DMS53 (cell line): ENCODE measurements around the gene RAB36.

ENCODE experiments used
- DNase-seq: peaks from one replicate; lab custom pipeline; 2025; lab: John Stamatoyannopoulos, UW

Gene RAB36

DNA sequence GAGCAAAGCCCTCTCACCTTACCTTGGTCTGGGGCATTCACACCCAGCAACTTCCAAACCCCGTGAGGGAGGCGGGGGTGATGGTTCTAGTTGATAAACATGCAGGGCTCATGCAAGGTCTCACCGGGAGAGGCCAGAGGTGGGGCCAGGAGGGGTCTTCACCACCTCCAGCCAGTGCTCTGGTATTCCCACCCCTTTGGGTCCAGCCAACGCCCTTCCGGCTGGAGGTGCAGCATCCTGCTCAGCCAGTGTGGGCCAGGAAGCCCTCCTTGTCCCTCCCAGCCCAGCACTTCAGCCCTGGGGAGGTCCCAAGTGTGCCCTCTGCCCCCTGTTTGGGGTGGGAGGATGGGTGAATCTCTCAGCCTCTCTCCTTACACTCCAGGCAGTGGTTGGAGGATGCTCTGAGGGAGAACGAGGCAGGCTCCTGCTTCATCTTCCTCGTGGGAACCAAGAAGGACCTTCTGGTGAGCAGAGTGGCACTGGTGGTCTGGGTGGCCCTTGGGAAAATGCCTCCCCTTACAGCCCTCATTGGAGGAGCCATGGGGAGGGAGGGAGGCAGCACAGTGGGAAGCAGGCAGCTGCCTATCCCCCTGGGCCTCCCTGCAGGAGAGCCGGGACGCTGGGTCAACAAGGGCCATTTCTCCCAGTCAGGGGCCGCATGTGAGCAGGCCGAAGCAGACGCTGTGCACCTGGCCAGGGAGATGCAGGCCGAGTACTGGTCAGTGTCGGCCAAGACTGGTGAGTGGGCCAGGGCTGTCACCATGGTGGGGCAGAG lies 13.4 kb downstream of the RAB36 start:
- DNase-seq = no peak

GRCh38 chr22:23159291-23159630 lies 14.0 kb downstream of the RAB36 start:
- DNase-seq = no peak

GRCh38 chr22:23161029-23161428 lies 15.8 kb downstream of the RAB36 start:
- DNase-seq = no peak

- no peak for DNase-seq
Measured at GRCh38 chr22:23161574-23161973, 16.3 kb downstream of the RAB36 start.

DNA sequence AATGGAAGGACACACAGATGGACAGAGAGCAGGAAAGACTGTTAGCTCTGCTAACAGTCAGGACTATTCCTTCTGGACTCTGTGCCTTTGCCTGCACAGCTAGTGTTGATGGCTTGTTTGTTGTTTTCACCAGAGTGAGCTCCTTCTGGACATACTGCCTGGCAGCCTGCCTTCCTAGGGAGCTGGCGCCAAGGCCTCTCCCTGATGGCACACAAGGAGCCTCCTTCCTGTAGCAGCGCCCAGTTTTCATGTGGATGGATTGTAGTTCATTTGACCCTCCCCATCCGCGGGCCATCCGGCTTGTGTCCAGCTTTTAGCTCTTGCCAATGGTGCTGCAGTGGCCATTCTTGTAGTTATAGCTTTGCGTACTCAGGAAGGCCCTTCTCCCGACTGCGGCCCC lies 18.4 kb downstream of the RAB36 start:
- DNase-seq = no peak

DNA sequence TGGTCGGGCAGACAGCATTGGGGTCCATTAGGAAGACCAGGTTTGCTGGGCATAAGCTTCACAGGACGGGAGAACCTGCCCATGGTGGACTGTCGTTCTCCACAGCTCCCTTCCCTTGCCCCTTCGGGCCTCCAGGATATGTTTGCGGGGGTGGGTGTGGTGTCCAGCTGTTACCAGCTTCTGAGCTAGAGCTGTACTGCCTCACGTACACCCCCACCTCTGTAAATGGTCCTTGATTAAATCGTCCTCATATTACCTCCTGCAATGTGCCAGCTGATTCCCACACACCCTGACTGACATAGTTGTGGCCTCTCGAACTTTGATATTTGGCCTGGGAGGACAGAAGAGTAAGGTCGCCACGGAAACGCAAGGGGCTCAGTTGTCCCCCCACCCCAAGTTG lies 18.8 kb downstream of the RAB36 start:
- no peak for DNase-seq

DNA sequence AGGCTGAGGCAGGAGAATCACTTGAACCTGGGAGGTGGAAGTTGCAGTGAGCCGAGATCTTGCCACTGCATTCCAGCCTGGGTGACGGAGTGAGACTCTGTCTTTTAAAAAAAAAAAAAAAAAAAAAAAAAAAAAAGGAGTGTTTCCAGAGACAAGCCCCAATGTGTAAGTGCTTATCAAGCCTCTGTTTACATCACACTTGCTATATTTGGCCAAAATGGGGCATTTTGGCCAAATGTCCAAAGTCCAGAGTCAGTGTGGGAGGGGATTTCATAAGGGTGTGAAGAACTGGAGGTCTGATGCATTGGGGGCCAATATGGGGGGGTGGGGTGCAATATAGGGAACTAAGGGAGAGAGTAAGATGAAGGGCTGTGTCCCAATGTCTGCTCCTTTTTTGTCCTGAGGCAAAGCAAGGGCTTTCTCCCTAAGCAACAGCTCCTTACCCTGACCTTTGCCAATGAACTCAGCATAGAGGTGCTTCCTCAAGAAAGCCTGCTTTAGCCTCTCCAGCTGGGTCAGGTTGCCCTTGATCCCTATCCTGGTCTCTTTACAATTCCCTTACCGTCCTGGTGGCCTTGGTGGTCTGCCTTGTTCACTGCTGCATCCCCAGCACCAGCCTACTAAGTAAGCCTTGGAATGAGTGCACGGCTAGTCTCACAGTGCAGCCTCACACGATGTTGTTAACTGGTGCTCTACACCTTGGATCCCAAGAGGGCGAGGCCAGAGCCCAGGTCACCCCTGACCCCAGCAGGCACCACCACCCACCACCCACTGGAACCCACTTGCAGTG lies 21.0 kb downstream of the RAB36 start:
- DNase-seq = no peak

- no peak for DNase-seq
Measured at GRCh38 chr22:23166841-23167616, 21.8 kb downstream of the RAB36 start.

DNA sequence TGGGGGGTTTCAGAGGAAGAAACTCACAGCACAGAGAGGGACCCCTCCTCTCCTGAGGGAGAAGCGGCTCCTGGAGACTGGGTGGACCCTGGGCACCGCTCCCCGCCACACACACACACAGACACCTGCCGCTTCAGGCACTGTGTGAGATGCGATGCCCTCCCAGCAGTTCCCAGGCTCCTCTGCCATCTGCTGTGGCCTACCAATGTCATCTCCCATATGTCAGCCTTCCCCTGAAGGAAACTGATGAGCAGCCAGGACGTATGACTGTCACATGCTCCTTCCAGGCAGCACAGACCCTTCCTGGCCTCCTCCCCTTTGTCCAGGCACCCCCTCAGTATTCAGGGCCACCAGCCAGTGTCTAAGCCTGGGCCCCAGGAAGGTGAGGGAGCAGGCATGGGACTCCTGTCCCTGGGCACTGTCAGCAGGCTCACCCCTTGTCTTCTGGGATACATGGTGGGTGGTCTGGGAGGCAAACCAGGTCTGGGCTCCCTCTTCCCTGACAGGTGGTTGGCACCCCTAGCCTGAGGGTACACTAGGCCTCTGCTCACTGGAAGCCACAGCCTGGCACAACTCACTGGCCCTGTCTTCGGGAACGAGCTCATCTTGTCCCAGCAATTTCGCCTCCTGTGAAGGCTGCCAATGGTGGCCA lies 23.2 kb downstream of the RAB36 start:
- no peak for DNase-seq

GRCh38 chr22:23169043-23169406 lies 23.7 kb downstream of the RAB36 start:
- DNase-seq = no peak

GRCh38 chr22:23175817-23176644 lies 30.8 kb downstream of the RAB36 start:
- peak; percentile 8 for DNase-seq

DNA sequence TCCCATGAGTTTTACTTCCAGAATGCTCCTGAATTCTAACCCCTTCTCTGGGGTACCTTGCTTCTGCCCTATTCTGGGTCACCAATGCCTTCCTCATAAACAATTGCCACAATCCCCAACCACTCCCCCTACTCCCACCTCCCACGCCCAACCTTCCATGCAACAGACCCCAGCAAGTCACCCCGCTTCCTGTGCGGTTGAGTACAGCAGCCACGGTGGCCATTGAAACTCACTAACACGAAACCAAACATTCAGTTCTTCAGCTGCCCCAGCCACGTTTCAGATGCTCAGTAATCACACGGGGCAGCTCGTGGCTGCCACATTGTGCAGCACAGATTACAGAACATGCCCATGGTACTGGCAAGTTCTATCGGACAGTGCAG lies 31.4 kb downstream of the RAB36 start:
- DNase-seq = no peak

GRCh38 chr22:23177197-23177596 lies 31.9 kb downstream of the RAB36 start:
- DNase-seq = no peak

DNA sequence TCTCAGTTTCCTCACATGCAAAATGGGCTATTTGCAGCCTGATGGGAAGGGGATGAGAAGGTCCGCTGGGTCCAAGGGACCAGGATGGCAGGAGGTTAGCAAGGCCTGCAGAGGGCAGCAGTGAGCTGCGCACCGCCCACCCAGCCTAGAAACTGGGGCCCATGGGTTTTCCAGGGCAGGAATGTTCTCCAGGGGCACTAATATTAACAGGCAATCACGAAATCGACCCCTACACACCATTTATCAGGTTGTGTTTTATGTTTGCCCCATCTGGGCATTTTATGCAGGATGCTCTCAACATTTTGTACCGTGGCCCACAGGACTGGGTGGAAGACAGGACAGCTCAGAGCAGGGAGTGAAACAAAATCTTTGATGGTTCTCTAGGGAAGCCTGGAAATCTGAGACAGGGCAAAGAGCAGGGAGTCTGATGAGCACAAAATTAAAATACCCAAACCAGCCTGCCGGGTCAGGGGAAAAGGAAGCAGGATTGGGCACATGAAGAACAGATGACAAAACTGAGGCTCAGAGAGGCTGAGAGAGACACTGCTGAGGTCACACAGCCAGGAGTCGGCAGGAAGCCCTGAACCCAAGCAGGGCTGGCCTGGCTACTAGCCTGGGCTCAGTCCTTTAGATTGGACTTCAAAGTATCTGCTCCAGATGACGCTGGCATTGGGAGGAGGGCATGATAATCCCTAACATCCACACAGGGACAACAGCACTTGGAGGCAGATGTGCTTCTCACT lies 33.4 kb downstream of the RAB36 start:
- peak; percentile 65 for DNase-seq

GRCh38 chr22:23179381-23180299 lies 34.4 kb downstream of the RAB36 start:
- peak; percentile 74 for DNase-seq

DNA sequence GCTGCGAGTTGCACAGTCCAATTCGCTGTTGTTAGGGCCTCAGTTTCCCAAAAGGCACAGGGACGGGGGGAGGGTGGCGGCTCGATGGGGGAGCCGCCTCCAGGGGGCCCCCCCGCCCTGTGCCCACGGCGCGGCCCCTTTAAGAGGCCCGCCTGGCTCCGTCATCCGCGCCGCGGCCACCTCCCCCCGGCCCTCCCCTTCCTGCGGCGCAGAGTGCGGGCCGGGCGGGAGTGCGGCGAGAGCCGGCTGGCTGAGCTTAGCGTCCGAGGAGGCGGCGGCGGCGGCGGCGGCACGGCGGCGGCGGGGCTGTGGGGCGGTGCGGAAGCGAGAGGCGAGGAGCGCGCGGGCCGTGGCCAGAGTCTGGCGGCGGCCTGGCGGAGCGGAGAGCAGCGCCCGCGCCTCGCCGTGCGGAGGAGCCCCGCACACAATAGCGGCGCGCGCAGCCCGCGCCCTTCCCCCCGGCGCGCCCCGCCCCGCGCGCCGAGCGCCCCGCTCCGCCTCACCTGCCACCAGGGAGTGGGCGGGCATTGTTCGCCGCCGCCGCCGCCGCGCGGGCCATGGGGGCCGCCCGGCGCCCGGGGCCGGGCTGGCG lies 35.1 kb downstream of the RAB36 start, which contains the start of gene BCR:
TSS of gene BCR (plus strand) at position 209 of the 592 bp plus-strand sequence. CDS start 452 bp downstream, outside the sequence.
- peak; percentile 76 for DNase-seq

GRCh38 chr22:23180893-23181720 lies 35.8 kb downstream of the RAB36 start:
- DNase-seq = no peak

GRCh38 chr22:23181721-23182308 lies 36.5 kb downstream of the RAB36 start:
- DNase-seq = no peak
